ENCODE measurements around the gene TNS3.

The TNS3 gene

DNA sequence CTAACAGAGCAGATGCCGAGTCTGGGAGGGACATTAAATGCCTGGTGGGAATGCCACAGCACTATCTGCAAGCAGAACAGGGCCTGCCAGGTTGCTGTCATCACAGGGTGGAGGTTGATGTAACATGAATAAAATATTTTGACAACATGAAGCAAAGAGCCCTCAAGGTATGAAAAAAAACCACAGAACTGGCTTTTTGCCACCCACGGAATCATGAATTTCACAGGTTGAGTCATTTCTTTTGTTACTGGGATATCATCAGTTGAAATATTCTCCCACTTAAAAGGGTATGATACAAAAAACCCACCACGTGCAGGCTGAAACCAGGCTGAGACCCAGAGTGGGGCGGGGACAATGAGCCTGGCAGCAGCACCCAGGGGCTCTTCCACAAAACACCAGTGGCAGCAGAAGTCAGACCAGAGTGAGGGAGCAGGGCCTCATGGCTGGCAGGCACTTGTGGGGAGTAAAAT is 220.1 kb downstream of the TNS3 start:
- no peak for DNase-seq (ENCODE audit: low read depth, low spot score)
- no peak overlapping the region for H3K4me3 ChIP-seq
- no peak overlapping the region for H3K9ac ChIP-seq (ENCODE audit: insufficient read length)
- H3K9me3 ChIP-seq (ENCODE audit: low read depth, low read length) = no peaks in the 10 kb centered on the region
- H3K36me3 ChIP-seq (ENCODE audit: insufficient read depth, low read length) = no peaks in the 10 kb centered on the region
- no peak for TF ChIP-seq EZH2 (IDR thresholded peaks at IDR 0.05)
- TF ChIP-seq POLR2AphosphoS5 (IDR thresholded peaks at IDR 0.05; ENCODE audit: borderline replicate concordance, low read depth, low read length) = no peak
- TF ChIP-seq FOXP2 (optimal IDR thresholded peaks at IDR 0.05; ENCODE audit: control extremely low read depth, extremely low read length, insufficient read depth) = no peak
- H3K27ac ChIP-seq = no peak overlapping the region

DNA sequence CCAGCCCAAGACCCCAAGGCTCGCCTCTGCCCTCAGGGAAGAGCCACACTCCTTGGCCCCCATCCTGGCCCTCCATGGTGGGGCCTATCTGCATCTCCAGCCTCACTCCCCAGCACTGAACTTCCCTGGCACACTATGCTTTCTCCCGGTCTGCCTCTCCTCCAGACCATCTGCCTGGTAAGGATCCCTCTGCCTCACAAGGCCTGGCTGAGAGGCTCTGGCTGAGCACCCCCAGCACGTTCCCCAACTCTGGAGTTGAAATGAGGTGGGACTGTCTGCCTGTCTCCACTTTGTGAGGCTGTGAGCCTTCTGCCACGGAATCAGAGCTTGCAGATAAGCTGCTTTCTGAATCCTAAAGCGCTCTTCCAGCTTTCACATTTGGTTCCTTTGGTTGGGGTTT is 220.7 kb downstream of the TNS3 start:
- DNase-seq (ENCODE audit: low read depth, low spot score) = no peak
- TF ChIP-seq FOXP2 (optimal IDR thresholded peaks at IDR 0.05; ENCODE audit: control extremely low read depth, extremely low read length, insufficient read depth) (no peak), EZH2 (IDR thresholded peaks at IDR 0.05) (no peak), POLR2AphosphoS5 (IDR thresholded peaks at IDR 0.05; ENCODE audit: borderline replicate concordance, low read depth, low read length) (no peak)
- no peaks in the 10 kb centered on the region for H3K9me3 ChIP-seq (ENCODE audit: low read depth, low read length)
- H3K36me3 ChIP-seq (ENCODE audit: insufficient read depth, low read length) = no peaks in the 10 kb centered on the region
- no peak overlapping the region for H3K9ac ChIP-seq (ENCODE audit: insufficient read length)
- no peak overlapping the region for H3K27ac ChIP-seq
- H3K4me3 ChIP-seq = no peak overlapping the region

DNA sequence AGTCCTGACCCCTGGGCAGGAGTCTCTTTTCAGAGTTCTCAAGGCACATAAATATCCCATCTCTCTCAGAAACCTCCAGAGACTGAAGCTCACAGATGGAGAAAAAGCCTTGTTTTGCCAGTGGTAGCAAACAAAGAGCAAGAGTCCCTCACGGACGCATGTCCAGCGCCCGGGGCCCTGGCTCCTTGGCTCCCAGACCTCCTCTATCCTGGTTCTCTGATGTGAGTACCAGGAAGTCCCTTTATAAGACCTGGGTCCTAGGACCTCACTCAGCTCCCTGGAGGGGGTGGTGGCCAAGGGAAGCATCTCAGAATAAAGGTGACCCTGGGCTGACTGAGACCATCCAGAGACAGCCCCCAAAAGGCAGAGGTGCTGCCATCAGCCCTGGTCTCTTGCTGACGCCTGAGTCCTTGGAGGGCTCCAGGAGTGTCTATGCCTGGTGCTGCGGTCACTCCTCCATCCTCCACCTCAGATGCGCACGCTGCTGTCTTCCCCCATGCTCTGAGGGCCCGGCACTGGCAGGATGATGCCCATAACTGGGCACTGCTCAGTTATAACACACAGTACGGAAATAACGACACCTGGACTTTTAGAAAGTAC is 221.5 kb downstream of the TNS3 start:
- H3K9me3 ChIP-seq (ENCODE audit: low read depth, low read length) = no peaks in the 10 kb centered on the region
- DNase-seq (ENCODE audit: low read depth, low spot score) = no peak
- H3K4me3 ChIP-seq = no peak overlapping the region
- H3K36me3 ChIP-seq (ENCODE audit: insufficient read depth, low read length) = no peaks in the 10 kb centered on the region
- TF ChIP-seq EZH2 (IDR thresholded peaks at IDR 0.05) = no peak
- no peak for TF ChIP-seq POLR2AphosphoS5 (IDR thresholded peaks at IDR 0.05; ENCODE audit: borderline replicate concordance, low read depth, low read length)
- no peak for TF ChIP-seq FOXP2 (optimal IDR thresholded peaks at IDR 0.05; ENCODE audit: control extremely low read depth, extremely low read length, insufficient read depth)
- H3K9ac ChIP-seq (ENCODE audit: insufficient read length) = no peak overlapping the region
- no peak overlapping the region for H3K27ac ChIP-seq

DNA sequence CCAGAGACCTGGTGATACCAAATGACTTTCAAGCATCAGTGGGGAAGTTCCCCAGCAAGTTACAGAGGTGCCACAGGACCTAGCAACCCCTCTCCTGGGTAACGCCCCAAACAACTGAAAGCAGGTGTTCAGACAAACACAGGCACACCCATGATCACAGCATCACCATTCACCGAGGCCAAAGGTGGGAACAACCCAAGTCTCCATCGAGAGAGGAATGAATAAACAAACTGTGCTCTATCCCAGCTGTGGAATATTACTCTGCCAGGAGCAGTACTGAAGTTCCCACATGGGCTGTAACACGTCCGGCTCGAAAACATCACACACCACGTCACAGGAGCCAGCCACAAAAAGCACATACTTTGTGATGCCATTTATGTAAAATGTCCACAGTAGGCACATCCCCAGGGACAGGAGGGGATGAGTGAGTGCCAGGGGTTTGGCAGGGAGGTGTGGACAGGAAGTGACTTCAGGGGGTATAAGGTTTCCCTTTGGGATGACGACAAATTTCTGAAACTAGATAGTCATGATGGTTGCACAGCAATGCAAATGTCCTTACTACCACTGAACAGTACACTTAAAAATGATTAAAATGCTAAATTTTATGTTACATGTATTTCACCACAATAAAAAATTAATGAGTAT is 222.8 kb downstream of the TNS3 start:
- no peak for DNase-seq (ENCODE audit: low read depth, low spot score)
- Histone ChIP-seq H3K9me3 (ENCODE audit: low read depth, low read length) (no peaks in the 10 kb centered on the region), H3K4me3 (no peak overlapping the region), H3K9ac (ENCODE audit: insufficient read length) (no peak overlapping the region), H3K36me3 (ENCODE audit: insufficient read depth, low read length) (no peaks in the 10 kb centered on the region), H3K27ac (no peak overlapping the region)
- no peak for TF ChIP-seq FOXP2 (optimal IDR thresholded peaks at IDR 0.05; ENCODE audit: control extremely low read depth, extremely low read length, insufficient read depth)
- no peak for TF ChIP-seq POLR2AphosphoS5 (IDR thresholded peaks at IDR 0.05; ENCODE audit: borderline replicate concordance, low read depth, low read length)
- no peak for TF ChIP-seq EZH2 (IDR thresholded peaks at IDR 0.05)

DNA sequence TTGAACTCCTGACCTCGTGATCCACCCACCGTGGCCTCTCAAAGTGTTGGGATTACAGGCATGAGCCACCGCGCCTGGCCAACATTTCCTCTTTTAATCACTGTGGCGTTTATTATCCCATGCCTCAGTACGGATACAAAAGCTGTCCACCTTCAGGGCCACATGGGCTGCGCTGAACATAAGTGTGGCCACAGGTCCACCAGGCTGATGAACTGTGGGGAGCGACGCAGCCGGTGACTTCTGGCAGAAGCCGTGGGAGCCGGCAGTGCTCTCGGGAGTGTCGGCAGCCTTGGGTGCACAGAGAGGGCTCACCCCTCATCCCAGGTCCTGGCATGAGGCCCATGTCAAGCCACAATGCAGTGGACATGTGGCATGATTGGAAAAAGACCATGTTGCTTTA is 223.6 kb downstream of the TNS3 start:
- no peak for TF ChIP-seq FOXP2 (optimal IDR thresholded peaks at IDR 0.05; ENCODE audit: control extremely low read depth, extremely low read length, insufficient read depth)
- TF ChIP-seq EZH2 (IDR thresholded peaks at IDR 0.05) = no peak
- no peak for TF ChIP-seq POLR2AphosphoS5 (IDR thresholded peaks at IDR 0.05; ENCODE audit: borderline replicate concordance, low read depth, low read length)
- DNase-seq (ENCODE audit: low read depth, low spot score) = no peak
- Histone ChIP-seq H3K4me3 (no peak overlapping the region), H3K9ac (ENCODE audit: insufficient read length) (no peak overlapping the region), H3K36me3 (ENCODE audit: insufficient read depth, low read length) (no peaks in the 10 kb centered on the region), H3K9me3 (ENCODE audit: low read depth, low read length) (no peaks in the 10 kb centered on the region), H3K27ac (no peak overlapping the region)

DNA sequence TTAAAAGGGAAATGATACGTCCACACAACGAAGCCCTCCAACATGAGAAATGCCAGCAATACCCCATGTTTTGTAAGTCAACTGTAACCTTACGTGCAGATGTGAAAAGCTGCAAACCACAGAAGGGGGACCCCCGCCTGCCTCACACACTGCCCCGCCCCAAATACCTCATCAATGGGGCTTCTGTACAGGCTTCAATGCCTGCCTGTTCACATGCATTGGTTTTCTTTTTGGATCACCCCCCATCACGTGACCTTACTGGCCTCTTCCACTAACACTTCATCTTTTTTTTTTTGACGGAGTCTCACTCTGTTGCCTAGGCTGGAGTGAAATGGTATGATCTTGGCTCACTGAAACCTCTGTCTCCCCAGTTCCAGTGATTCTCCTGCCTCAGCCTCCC is 224.0 kb downstream of the TNS3 start:
- Histone ChIP-seq H3K9ac (ENCODE audit: insufficient read length) (no peak overlapping the region), H3K9me3 (ENCODE audit: low read depth, low read length) (no peaks in the 10 kb centered on the region), H3K36me3 (ENCODE audit: insufficient read depth, low read length) (no peaks in the 10 kb centered on the region), H3K4me3 (no peak overlapping the region), H3K27ac (no peak overlapping the region)
- TF ChIP-seq POLR2AphosphoS5 (IDR thresholded peaks at IDR 0.05; ENCODE audit: borderline replicate concordance, low read depth, low read length) (no peak), EZH2 (IDR thresholded peaks at IDR 0.05) (no peak), FOXP2 (optimal IDR thresholded peaks at IDR 0.05; ENCODE audit: control extremely low read depth, extremely low read length, insufficient read depth) (no peak)
- no peak for DNase-seq (ENCODE audit: low read depth, low spot score)

DNA sequence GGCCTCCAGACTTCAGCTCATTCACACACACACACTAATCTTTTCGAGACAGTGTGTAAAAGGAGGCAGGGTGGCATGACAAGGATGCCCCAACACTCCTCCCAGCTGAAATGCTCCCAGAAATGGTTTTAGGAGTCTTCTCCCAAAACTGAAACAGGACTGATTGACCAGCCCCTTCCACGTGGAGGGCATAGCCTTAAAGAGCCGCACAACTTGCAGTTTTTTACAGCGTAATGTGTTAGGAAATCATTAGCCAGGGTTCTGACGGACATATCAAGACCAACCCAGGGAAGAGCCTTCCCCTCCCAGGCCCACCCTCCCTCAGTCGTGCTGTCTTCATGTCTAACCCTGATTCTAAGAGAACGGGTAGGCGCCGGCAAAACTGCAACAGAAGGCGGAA is 224.6 kb downstream of the TNS3 start:
- no peak for DNase-seq (ENCODE audit: low read depth, low spot score)
- no peaks in the 10 kb centered on the region for H3K9me3 ChIP-seq (ENCODE audit: low read depth, low read length)
- TF ChIP-seq POLR2AphosphoS5 (IDR thresholded peaks at IDR 0.05; ENCODE audit: borderline replicate concordance, low read depth, low read length) (no peak), EZH2 (IDR thresholded peaks at IDR 0.05) (no peak), FOXP2 (optimal IDR thresholded peaks at IDR 0.05; ENCODE audit: control extremely low read depth, extremely low read length, insufficient read depth) (no peak)
- H3K36me3 ChIP-seq (ENCODE audit: insufficient read depth, low read length) = no peaks in the 10 kb centered on the region
- H3K9ac ChIP-seq (ENCODE audit: insufficient read length) = no peak overlapping the region
- no peak overlapping the region for H3K4me3 ChIP-seq
- H3K27ac ChIP-seq = no peak overlapping the region

DNA sequence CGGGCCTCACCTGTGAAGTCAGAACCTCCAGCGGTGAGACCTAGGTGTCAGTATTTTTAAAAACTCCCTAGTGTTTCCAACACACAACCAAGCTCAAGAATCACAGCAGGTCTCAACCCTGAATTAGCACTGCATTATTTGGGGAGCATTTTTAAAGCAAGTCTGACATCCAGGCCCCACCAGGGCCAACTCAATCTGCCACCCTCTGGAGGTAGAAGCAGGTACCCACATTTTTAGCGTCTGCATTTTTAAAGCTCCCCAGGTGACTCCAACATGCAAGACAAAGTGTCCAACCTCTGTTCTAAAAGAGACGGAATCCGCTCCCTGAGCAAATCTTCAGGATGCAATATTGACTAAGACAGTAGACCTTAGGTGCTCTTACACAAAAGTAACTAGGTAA is 225.7 kb downstream of the TNS3 start:
- TF ChIP-seq POLR2AphosphoS5 (IDR thresholded peaks at IDR 0.05; ENCODE audit: borderline replicate concordance, low read depth, low read length) (no peak), FOXP2 (optimal IDR thresholded peaks at IDR 0.05; ENCODE audit: control extremely low read depth, extremely low read length, insufficient read depth) (no peak)
- no peak for DNase-seq (ENCODE audit: low read depth, low spot score)
- H3K27ac ChIP-seq = no peak overlapping the region
- no peaks in the 10 kb centered on the region for H3K36me3 ChIP-seq (ENCODE audit: insufficient read depth, low read length)
- H3K9ac ChIP-seq (ENCODE audit: insufficient read length) = no peak overlapping the region
- H3K9me3 ChIP-seq (ENCODE audit: low read depth, low read length) = no peaks in the 10 kb centered on the region
- no peak overlapping the region for H3K4me3 ChIP-seq
